Muscle layer of duodenum (tissue), 2 donors: Measurements from ENCODE around the gene ROR1.
"Not testable (repeated sequence)": the region's sequence is repeated elsewhere in the genome, so short reads cannot be mapped to it uniquely, and the experiment has no call there.

Experiments
- H3K27ac ChIP-seq: one replicate; pipeline ENCODE4 v1.7.0; 2013; ENCODE audit warnings: mild to moderate bottlenecking, low read length
- H3K27me3 ChIP-seq: one replicate; pipeline ENCODE4 v1.7.0; 2013; ENCODE audit warnings: low read depth, mild to moderate bottlenecking, control low read depth, low read length
- H3K36me3 ChIP-seq, 2 donors: one replicate each; pipeline ENCODE4 v1.7.0; 2013; ENCODE audit warnings: low read length in 2 of 2, control low read depth in 1 of 2, mild to moderate bottlenecking in 1 of 2; ENCODE audit not compliant: insufficient read depth in 2 of 2, control insufficient read depth in 1 of 2
- H3K4me1 ChIP-seq, 2 donors: one replicate each; pipeline ENCODE4 v1.7.0; 2013; ENCODE audit warnings: low read length in 2 of 2, mild to moderate bottlenecking in 2 of 2, control low read depth in 1 of 2, moderate library complexity in 1 of 2; ENCODE audit not compliant: insufficient read depth in 2 of 2, control insufficient read depth in 1 of 2
- H3K4me3 ChIP-seq, 2 donors: one replicate each; pipeline ENCODE4 v1.7.0; 2013; ENCODE audit warnings: low read length in 2 of 2, low read depth in 1 of 2, mild to moderate bottlenecking in 1 of 2
- H3K9me3 ChIP-seq, 2 donors: one replicate each; pipeline ENCODE4 v1.7.0; 2013; ENCODE audit warnings: low read length in 2 of 2, control low read depth in 1 of 2, mild to moderate bottlenecking in 1 of 2; ENCODE audit not compliant: control insufficient read depth in 1 of 2
- donor health status: healthy.

ROR1 gene

GRCh38 chr1:63782982-63783381 is 9.2 kb downstream of the ROR1 start:
- peaks cover 0 to 10% of the 10 kb centered on the region in 2 donors for H3K4me1 ChIP-seq
- no peak overlapping the region for H3K27ac ChIP-seq
- no peak overlapping the region for H3K4me3 ChIP-seq
- H3K36me3 ChIP-seq: no peaks in the 10 kb centered on the region
- no peaks in the 10 kb centered on the region for H3K9me3 ChIP-seq
- H3K27me3 ChIP-seq: no peaks in the 10 kb centered on the region

DNA sequence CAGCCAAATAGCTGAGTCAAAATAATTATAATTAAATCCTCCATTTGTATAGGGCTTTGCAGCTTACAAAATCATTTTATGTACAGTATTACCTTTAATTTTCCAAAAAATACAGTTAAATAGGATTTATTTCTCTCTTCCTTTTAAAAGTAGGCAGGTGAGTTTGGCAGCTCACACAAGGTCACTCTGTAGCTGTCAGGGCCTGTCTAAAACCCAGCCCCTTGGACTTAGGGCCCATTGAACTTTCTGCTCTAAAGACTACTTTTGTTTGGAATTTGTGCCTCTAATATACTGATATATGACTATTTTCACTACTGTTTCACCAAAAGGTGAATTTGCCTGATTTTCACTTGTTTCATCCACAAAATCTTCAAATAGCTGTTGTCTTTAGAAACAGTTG is 10.3 kb downstream of the ROR1 start:
- peaks cover 0 to 10% of the 10 kb centered on the region in 2 donors for H3K4me1 ChIP-seq
- H3K36me3 ChIP-seq: no peaks in the 10 kb centered on the region
- no peak overlapping the region for H3K27ac ChIP-seq
- no peak overlapping the region for H3K4me3 ChIP-seq
- H3K27me3 ChIP-seq: no peaks in the 10 kb centered on the region
- H3K9me3 ChIP-seq: no peaks in the 10 kb centered on the region

DNA sequence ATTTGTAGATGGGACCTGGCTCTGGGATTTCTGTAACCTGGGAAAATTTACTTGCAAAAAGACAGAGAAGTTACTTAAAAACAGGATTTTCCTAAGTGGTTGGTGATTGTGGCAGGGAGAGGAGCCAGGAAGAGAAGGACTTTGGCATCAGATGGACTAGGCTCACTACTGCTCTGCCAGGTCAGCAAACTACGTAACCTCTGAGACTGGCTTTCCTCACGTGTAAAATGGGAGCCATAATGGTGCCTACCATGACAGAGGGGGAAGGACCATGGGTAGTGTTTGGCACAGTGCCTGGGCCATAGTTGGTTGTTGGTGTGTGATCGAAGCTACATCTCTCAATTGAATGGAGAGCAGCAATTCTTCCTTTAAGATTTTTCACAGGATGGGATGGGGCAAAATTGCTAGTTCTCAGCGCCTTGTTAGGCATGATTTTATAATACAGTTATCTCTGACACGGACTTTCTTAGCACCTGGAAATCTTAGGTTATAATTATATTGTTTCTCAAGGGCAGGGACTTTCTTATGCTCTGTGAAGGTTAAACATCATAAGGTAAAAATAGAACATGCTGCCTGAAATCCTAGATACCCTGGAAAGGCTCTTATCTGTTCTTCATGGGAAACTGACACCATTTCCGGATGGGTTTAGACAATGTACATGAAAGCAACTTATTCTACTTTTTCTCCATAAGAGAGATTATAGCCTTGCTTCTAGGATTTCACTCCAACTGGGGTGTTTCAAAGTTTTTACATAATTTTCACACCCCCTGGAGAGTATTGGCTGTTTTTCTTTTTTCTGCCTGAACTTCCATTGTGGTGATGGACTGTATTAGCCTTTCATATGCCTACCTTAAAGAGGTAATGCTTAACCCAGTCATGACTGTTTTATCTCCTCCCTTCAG is 10.9 kb downstream of the ROR1 start:
- no peak overlapping the region for H3K27ac ChIP-seq
- H3K4me1 ChIP-seq: peaks cover 0 to 5% of the 10 kb centered on the region in 2 donors
- H3K4me3 ChIP-seq: no peak overlapping the region
- no peaks in the 10 kb centered on the region for H3K36me3 ChIP-seq
- H3K9me3 ChIP-seq: no peaks in the 10 kb centered on the region
- H3K27me3 ChIP-seq: no peaks in the 10 kb centered on the region

DNA sequence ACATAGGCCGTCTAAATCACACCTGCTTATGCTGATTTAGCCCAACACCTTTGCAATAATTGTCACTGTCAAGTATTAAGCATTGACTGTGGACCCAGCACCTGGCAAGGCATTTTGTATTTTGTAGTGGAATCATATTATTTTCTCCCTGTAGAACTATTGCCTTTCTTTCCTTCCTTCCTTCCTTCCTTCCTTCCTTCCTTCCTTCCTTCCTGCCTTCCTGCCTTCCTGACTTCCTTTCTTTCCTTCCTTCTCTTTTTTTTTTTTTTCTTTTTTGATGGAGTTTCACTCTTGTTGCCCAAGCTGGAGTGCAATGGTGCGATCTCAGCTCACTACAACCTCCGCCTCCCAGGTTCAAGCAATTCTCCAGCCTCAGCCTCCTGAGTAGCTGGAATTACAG is 13.5 kb downstream of the ROR1 start:
- H3K36me3 ChIP-seq: not testable (repeated sequence)

DNA sequence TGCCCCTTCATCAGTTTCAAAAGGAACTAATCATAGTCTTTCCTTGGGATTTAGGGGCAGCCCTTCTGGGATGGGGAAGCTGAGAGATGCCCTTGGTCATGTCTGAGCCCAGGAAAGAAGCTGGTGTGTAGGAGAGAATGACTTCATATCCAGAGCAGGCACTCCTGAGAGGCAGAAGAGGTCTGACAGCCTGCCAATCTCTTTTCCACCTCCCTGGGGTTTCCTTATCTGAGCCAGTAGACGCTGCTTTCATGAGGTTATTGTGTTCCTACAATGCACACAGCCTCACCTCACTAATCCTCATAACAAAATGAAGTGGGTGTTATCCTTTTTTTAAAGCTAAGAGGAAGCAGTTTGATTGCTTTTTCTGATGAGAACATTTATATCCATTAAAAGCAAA is 14.1 kb downstream of the ROR1 start:
- no peaks in the 10 kb centered on the region for H3K4me1 ChIP-seq

More for the DNA sequence above, 13.5 kb downstream of the ROR1 start:
- not testable (repeated sequence) for H3K27me3 ChIP-seq, H3K9me3 ChIP-seq, H3K27ac ChIP-seq, H3K4me3 ChIP-seq, H3K4me1 ChIP-seq

GRCh38 chr1:63789856-63790605 is 16.2 kb downstream of the ROR1 start:
- Histone ChIP-seq H3K27ac (no peak overlapping the region), H3K27me3 (no peaks in the 10 kb centered on the region), H3K4me3 (no peak overlapping the region), H3K36me3 (no peaks in the 10 kb centered on the region), H3K4me1 (peaks cover 0 to 3% of the 10 kb centered on the region in 2 donors), H3K9me3 (no peaks in the 10 kb centered on the region)

More for the DNA sequence above, 14.1 kb downstream of the ROR1 start:
- no peaks in the 10 kb centered on the region for H3K36me3 ChIP-seq
- no peak overlapping the region for H3K4me3 ChIP-seq
- no peaks in the 10 kb centered on the region for H3K27me3 ChIP-seq
- H3K9me3 ChIP-seq: no peaks in the 10 kb centered on the region
- H3K27ac ChIP-seq: no peak overlapping the region

- Histone ChIP-seq H3K4me3 (no peak overlapping the region), H3K9me3 (no peaks in the 10 kb centered on the region), H3K36me3 (no peaks in the 10 kb centered on the region), H3K27me3 (no peaks in the 10 kb centered on the region), H3K27ac (no peak overlapping the region), H3K4me1 (peaks cover 0 to 9% of the 10 kb centered on the region in 2 donors)
These were observed 17.2 kb downstream of the ROR1 start for GRCh38 chr1:63790989-63791388.

DNA sequence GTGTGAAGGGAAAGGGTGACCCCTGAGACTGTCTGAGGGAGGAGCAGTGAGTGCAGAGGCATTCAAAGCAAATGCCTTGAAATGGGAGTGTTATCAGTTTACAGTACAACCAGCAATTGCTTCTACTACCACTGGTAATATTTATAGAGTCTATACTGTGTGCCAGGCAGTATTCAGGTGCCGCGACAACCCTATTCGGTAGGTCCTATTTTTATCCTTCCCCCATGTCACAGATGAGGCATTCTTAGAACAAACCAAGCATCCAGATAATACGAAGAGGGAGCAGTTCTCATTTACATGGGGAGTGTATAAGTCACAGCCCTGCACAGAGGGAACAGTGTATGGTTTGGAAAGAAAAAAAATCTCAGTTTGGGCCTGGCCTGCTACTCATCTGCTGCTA is 18.3 kb downstream of the ROR1 start:
- Histone ChIP-seq H3K27me3 (no peaks in the 10 kb centered on the region), H3K27ac (no peak overlapping the region), H3K4me3 (no peak overlapping the region), H3K9me3 (no peaks in the 10 kb centered on the region), H3K4me1 (peaks cover 0 to 9% of the 10 kb centered on the region in 2 donors), H3K36me3 (no peaks in the 10 kb centered on the region)

DNA sequence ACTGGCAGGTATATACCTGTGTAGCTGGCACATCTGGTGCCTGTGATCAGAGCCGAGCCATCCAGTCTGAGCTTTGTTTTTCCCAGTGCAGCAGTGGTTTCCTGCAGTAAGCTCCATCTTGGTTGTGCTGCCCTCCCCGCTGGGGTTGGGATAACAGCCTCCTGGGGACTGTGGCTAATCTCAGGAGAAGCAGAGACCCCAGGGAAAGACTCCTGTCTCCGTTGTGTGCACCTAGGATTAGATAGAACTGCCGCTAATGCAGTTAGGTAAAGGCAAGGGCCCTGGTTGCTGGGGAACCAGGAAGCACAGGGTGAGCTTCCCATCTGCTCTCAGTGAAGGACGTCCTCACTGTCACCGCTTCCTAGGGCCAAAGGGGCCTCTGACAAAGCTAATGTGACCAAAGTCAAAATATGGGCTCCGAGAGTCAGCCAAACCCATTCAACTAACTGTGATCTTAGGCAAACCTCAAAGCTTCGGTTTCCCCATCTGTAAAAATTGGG is 20.0 kb downstream of the ROR1 start:
- H3K27ac ChIP-seq: no peak overlapping the region
- H3K27me3 ChIP-seq: no peaks in the 10 kb centered on the region
- no peaks in the 10 kb centered on the region for H3K36me3 ChIP-seq
- H3K4me1 ChIP-seq: peaks cover 0 to 9% of the 10 kb centered on the region in 2 donors
- H3K4me3 ChIP-seq: no peak overlapping the region
- no peaks in the 10 kb centered on the region for H3K9me3 ChIP-seq

DNA sequence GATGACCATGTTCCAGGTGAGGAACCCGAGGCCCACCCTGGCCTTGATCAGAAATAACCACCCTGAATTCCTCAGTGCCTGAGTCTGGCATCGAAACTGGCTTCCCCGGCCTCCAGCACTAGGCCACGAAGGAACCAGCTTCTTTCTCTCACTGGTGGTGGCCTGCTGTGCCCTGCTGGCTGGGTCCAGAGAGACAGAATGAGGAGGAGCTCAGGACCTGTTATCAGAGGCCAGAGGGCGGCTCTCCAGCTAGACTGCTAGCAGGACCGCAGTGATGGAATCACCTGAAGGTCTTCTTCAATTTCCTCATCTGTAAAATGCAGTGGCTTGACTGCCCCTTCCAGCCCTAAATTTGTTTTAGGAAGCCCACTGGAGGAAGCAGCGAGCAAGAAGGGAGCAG is 20.5 kb downstream of the ROR1 start:
- peaks cover 0 to 9% of the 10 kb centered on the region in 2 donors for H3K4me1 ChIP-seq
- H3K4me3 ChIP-seq: no peak overlapping the region
- H3K9me3 ChIP-seq: no peaks in the 10 kb centered on the region
- no peak overlapping the region for H3K27ac ChIP-seq
- no peaks in the 10 kb centered on the region for H3K36me3 ChIP-seq
- H3K27me3 ChIP-seq: no peaks in the 10 kb centered on the region

DNA sequence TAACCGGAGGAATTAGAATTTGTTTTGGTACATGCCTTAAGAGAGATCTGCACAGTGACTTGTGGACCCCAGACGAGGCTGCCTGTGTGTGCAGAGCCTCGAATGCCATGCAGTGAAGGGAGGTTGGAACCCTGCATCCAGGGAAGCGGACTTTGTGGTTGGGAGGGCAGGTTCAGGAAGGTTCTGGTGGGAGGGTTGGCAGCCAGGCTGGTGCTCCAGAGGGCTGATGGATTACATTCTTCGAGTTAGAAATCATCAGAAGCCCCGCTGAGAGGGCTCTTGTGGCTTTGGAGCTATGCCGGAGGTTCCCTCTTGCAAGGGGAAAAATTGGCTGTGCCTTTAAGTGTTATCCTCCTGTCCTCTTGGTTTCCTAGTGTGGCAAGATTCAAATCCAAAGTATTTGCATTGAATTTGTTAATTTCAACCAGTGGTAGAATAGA is 21.1 kb downstream of the ROR1 start:
- Histone ChIP-seq H3K27ac (no peak overlapping the region), H3K27me3 (no peaks in the 10 kb centered on the region), H3K4me1 (peaks cover 3 to 9% of the 10 kb centered on the region in 2 donors), H3K9me3 (no peaks in the 10 kb centered on the region), H3K36me3 (no peaks in the 10 kb centered on the region), H3K4me3 (no peak overlapping the region)
